Stimulated activated naive B cell treated with anti-CD40 and anti-IgM and Interleukin-4, amounts not matched to agents 10 μg/mL and 1 μg/mL and 100 μg/mL, for 72 hours (primary cell): ENCODE results near the gene VIM.

Experiments
- ATAC-seq, 2 donors: fragments of 150-1000 bp; cut with Tn5 transposase; replicated peaks; 2 replicates each; pipeline ENCODE4 v1.10.0; 2021; ENCODE audit warnings: moderate library complexity in 1 of 2
- DNase-seq: peaks from one replicate; pipeline ENCODE4 v3.0.0; 2021
- H3K27ac Mint-ChIP-seq: one replicate; pipeline ENCODE4 v1.8.0; 2022; ENCODE audit warnings: mild to moderate bottlenecking, mixed read lengths
- H3K27me3 Mint-ChIP-seq, 2 donors: one replicate each; pipeline ENCODE4 v1.8.0; 2022; ENCODE audit warnings: mixed read lengths in 2 of 2
- H3K36me3 Mint-ChIP-seq, 2 donors: one replicate each; pipeline ENCODE4 v1.8.0; 2022; ENCODE audit warnings: mixed read lengths in 2 of 2, mild to moderate bottlenecking in 1 of 2
- H3K4me1 Mint-ChIP-seq, 2 donors: one replicate each; pipeline ENCODE4 v1.8.0; 2022; ENCODE audit warnings: mixed read lengths in 2 of 2, mild to moderate bottlenecking in 1 of 2
- H3K4me3 Mint-ChIP-seq, 2 donors: one replicate each; pipeline ENCODE4 v1.8.0; 2022; ENCODE audit warnings: mild to moderate bottlenecking in 2 of 2, mixed read lengths in 2 of 2, moderate library complexity in 1 of 2
- H3K9me3 Mint-ChIP-seq, 2 donors: one replicate each; pipeline ENCODE4 v1.8.0; 2022; ENCODE audit warnings: mixed read lengths in 2 of 2, mild to moderate bottlenecking in 1 of 2

VIM gene

GRCh38 chr10:17200912-17201793 is 26.9 kb upstream of the VIM start, which contains the start of gene TRDMT1:
Gene TRDMT1, minus strand, starts transcription at chr10:17201672. Its CDS starts 38 bp downstream, at chr10:17201634.
- Mint-ChIP-seq H3K9me3 (no peaks in the 10 kb centered on the region), H3K27me3 (no peaks in the 10 kb centered on the region), H3K4me1 (peaks cover 17 to 31% of the 10 kb centered on the region in 2 donors), H3K4me3 (peak within 1 kb of the TSS; percentile 89 to 99), H3K36me3 (no peaks in the 10 kb centered on the region), H3K27ac (peak within 1 kb of the TSS; percentile 97)
- peak; percentile 79 for DNase-seq
- peak; percentile 88 to 92 for ATAC-seq

- Mint-ChIP-seq H3K4me1 (peaks cover 23 to 37% of the 10 kb centered on the region in 2 donors), H3K36me3 (no peaks in the 10 kb centered on the region), H3K27me3 (no peaks in the 10 kb centered on the region), H3K4me3 (peak overlapping the region; percentile 89 to 99), H3K9me3 (no peaks in the 10 kb centered on the region), H3K27ac (peak overlapping the region; percentile 97)
- no peak for DNase-seq
- no peak for ATAC-seq
Measured at GRCh38 chr10:17201794-17202116, 26.3 kb upstream of the VIM start.

- Mint-ChIP-seq H3K27me3 (no peaks in the 10 kb centered on the region), H3K4me1 (peaks cover 23 to 40% of the 10 kb centered on the region in 2 donors), H3K4me3 (no peak overlapping the region), H3K9me3 (no peaks in the 10 kb centered on the region), H3K36me3 (no peaks in the 10 kb centered on the region), H3K27ac (peak overlapping the region; percentile 81)
- ATAC-seq: no peak
- no peak for DNase-seq
Measured at GRCh38 chr10:17202506-17202905, 25.5 kb upstream of the VIM start.

- ATAC-seq: no peak
- Mint-ChIP-seq H3K9me3 (no peaks in the 10 kb centered on the region), H3K27me3 (no peaks in the 10 kb centered on the region), H3K36me3 (no peaks in the 10 kb centered on the region), H3K4me3 (no peak overlapping the region), H3K4me1 (peaks cover 23 to 40% of the 10 kb centered on the region in 2 donors), H3K27ac (no peak overlapping the region)
- no peak for DNase-seq
Measured at GRCh38 chr10:17202999-17203398, 25.0 kb upstream of the VIM start.

GRCh38 chr10:17203416-17203815 is 24.6 kb upstream of the VIM start:
- ATAC-seq (no peak), DNase-seq (no peak)
- Mint-ChIP-seq H3K27ac (no peak overlapping the region), H3K9me3 (no peaks in the 10 kb centered on the region), H3K36me3 (no peaks in the 10 kb centered on the region), H3K4me3 (no peak overlapping the region), H3K4me1 (peaks cover 23 to 40% of the 10 kb centered on the region in 2 donors), H3K27me3 (no peaks in the 10 kb centered on the region)

GRCh38 chr10:17206210-17206709 is 21.8 kb upstream of the VIM start:
- no peaks in the 10 kb centered on the region for H3K9me3 Mint-ChIP-seq
- peak; percentile 79 for ATAC-seq
- peak overlapping the region; percentile 21 to 32 for H3K4me3 Mint-ChIP-seq
- no peaks in the 10 kb centered on the region for H3K27me3 Mint-ChIP-seq
- H3K36me3 Mint-ChIP-seq: no peaks in the 10 kb centered on the region
- peaks cover 15 to 25% of the 10 kb centered on the region in 2 donors for H3K4me1 Mint-ChIP-seq
- DNase-seq: peak; percentile 40
- H3K27ac Mint-ChIP-seq: peak overlapping the region; percentile 91

- DNase-seq: no peak
- Mint-ChIP-seq H3K4me1 (peaks cover 15 to 18% of the 10 kb centered on the region in 2 donors), H3K27ac (no peak overlapping the region), H3K9me3 (no peaks in the 10 kb centered on the region), H3K27me3 (no peaks in the 10 kb centered on the region), H3K36me3 (no peaks in the 10 kb centered on the region), H3K4me3 (no peak overlapping the region)
- ATAC-seq: no peak
Measured at GRCh38 chr10:17208476-17208875, 19.6 kb upstream of the VIM start.

GRCh38 chr10:17209302-17209701 is 18.7 kb upstream of the VIM start:
- H3K36me3 Mint-ChIP-seq: no peaks in the 10 kb centered on the region
- no peaks in the 10 kb centered on the region for H3K9me3 Mint-ChIP-seq
- H3K4me3 Mint-ChIP-seq: no peak overlapping the region
- no peak for ATAC-seq
- no peak overlapping the region for H3K27ac Mint-ChIP-seq
- no peak for DNase-seq
- H3K4me1 Mint-ChIP-seq: peaks cover 14 to 17% of the 10 kb centered on the region in 2 donors
- no peaks in the 10 kb centered on the region for H3K27me3 Mint-ChIP-seq

GRCh38 chr10:17209881-17210280 is 18.2 kb upstream of the VIM start:
- no peaks in the 10 kb centered on the region for H3K27me3 Mint-ChIP-seq
- peaks cover 10 to 14% of the 10 kb centered on the region in 2 donors for H3K4me1 Mint-ChIP-seq
- no peaks in the 10 kb centered on the region for H3K9me3 Mint-ChIP-seq
- H3K36me3 Mint-ChIP-seq: no peaks in the 10 kb centered on the region
- no peak overlapping the region for H3K4me3 Mint-ChIP-seq
- no peak overlapping the region for H3K27ac Mint-ChIP-seq
- DNase-seq (no peak), ATAC-seq (no peak)

GRCh38 chr10:17210361-17210760 is 17.7 kb upstream of the VIM start:
- Mint-ChIP-seq H3K27me3 (no peaks in the 10 kb centered on the region), H3K9me3 (no peaks in the 10 kb centered on the region), H3K36me3 (no peaks in the 10 kb centered on the region), H3K27ac (no peak overlapping the region), H3K4me1 (peaks cover 10 to 14% of the 10 kb centered on the region in 2 donors), H3K4me3 (no peak overlapping the region)
- DNase-seq: no peak
- ATAC-seq: no peak

GRCh38 chr10:17212802-17213221 is 15.2 kb upstream of the VIM start:
- no peaks in the 10 kb centered on the region for H3K9me3 Mint-ChIP-seq
- H3K27ac Mint-ChIP-seq: no peak overlapping the region
- ATAC-seq: no peak
- no peaks in the 10 kb centered on the region for H3K36me3 Mint-ChIP-seq
- H3K27me3 Mint-ChIP-seq: no peaks in the 10 kb centered on the region
- H3K4me3 Mint-ChIP-seq: no peak overlapping the region
- peaks cover 11 to 15% of the 10 kb centered on the region in 2 donors for H3K4me1 Mint-ChIP-seq
- no peak for DNase-seq

GRCh38 chr10:17213646-17214349 is 14.2 kb upstream of the VIM start:
- no peak overlapping the region for H3K27ac Mint-ChIP-seq
- H3K4me1 Mint-ChIP-seq: peaks cover 14 to 19% of the 10 kb centered on the region in 2 donors

GRCh38 chr10:17214526-17214925 is 13.5 kb upstream of the VIM start:
- Mint-ChIP-seq H3K27ac (no peak overlapping the region), H3K4me3 (no peak overlapping the region), H3K27me3 (no peaks in the 10 kb centered on the region), H3K4me1 (peaks cover 14 to 19% of the 10 kb centered on the region in 2 donors), H3K36me3 (no peaks in the 10 kb centered on the region), H3K9me3 (no peaks in the 10 kb centered on the region)
- no peak for DNase-seq
- ATAC-seq: no peak

More at GRCh38 chr10:17213646-17214349, 14.2 kb upstream of the VIM start:
- Mint-ChIP-seq H3K27me3 (no peaks in the 10 kb centered on the region), H3K36me3 (no peaks in the 10 kb centered on the region), H3K4me3 (no peak overlapping the region), H3K9me3 (no peaks in the 10 kb centered on the region)
- no peak for DNase-seq
- no peak for ATAC-seq

GRCh38 chr10:17214971-17215781 is 12.9 kb upstream of the VIM start:
- H3K27me3 Mint-ChIP-seq: no peaks in the 10 kb centered on the region
- DNase-seq: no peak
- H3K36me3 Mint-ChIP-seq: no peaks in the 10 kb centered on the region
- peaks cover 14 to 19% of the 10 kb centered on the region in 2 donors for H3K4me1 Mint-ChIP-seq
- H3K27ac Mint-ChIP-seq: no peak overlapping the region
- no peaks in the 10 kb centered on the region for H3K9me3 Mint-ChIP-seq
- ATAC-seq: no peak
- H3K4me3 Mint-ChIP-seq: no peak overlapping the region
